ENCODE data around the gene ETS2. TPM values are rescaled to one million over a fixed set of nuclear protein-coding genes. Genes with fewer than 3 reads are reported as not detected.

ETS2 gene
- total RNA-seq, 1 experiment from 2014 or later: 127 TPM

- ChIA-PET CTCF (no interaction called here), POLR2A (ENCODE audit: unreplicated experiment) (no interaction called here)
- Histone ChIP-seq H3K9me2 (replicated peaks; ENCODE audit: low read length) (no peaks in the 10 kb centered on the region), H3K4me3 (ENCODE audit: low read length) (no peak overlapping the region), H3K79me2 (ENCODE audit: low read length) (no peaks in the 10 kb centered on the region), H3K4me2 (ENCODE audit: low read length) (peak overlapping the region; percentile 20; the same call in 1 of the 2 replicates), H3K4me1 (ENCODE audit: insufficient read depth, low read length) (peaks cover 32% of the 10 kb centered on the region), H3K9ac (ENCODE audit: low read length) (no peak overlapping the region), H3F3A (ENCODE audit: low read length, unreplicated experiment) (no peaks in the 10 kb centered on the region), H3K36me3 (ENCODE audit: low read depth, low read length) (no peaks in the 10 kb centered on the region), H4K20me1 (ENCODE audit: low read length) (no peaks in the 10 kb centered on the region), H3K27me3 (ENCODE audit: low read length) (no peaks in the 10 kb centered on the region), H2AFZ (ENCODE audit: low read length) (peak overlapping the region; percentile 61), H3K27ac (ENCODE audit: low read length) (no peak overlapping the region), H3K9me3 (ENCODE audit: low read length) (no peaks in the 10 kb centered on the region)
- no peak for TF ChIP-seq CTCF (conservative IDR thresholded peaks at IDR 0.05; ENCODE audit: low read depth, low read length)
- no peak for TF ChIP-seq EZH2phosphoT487 (IDR thresholded peaks at IDR 0.05; ENCODE audit: borderline replicate concordance, low read length)
- TF ChIP-seq EZH2 (IDR thresholded peaks at IDR 0.05; ENCODE audit: low read length, unreplicated experiment): no peak
- intact Hi-C loops (cut with micrococcal nuclease): no loop called here
- peak; percentile 35; the same call in 1 of the 2 replicates for ATAC-seq
- peak; percentile 49 for DNase-seq
- no TSS peak for BruUV-seq (replicated peaks)
Observed at GRCh38 chr21:38847556-38847955, 41.8 kb downstream of the ETS2 start.

GRCh38 chr21:38848187-38848609 lies 42.5 kb downstream of the ETS2 start:
- ATAC-seq: no peak
- no peaks in the 10 kb centered on the region for H3K36me3 ChIP-seq (ENCODE audit: low read depth, low read length)
- TF ChIP-seq EZH2phosphoT487 (IDR thresholded peaks at IDR 0.05; ENCODE audit: borderline replicate concordance, low read length) (no peak), CTCF (conservative IDR thresholded peaks at IDR 0.05; ENCODE audit: low read depth, low read length) (no peak), EZH2 (IDR thresholded peaks at IDR 0.05; ENCODE audit: low read length, unreplicated experiment) (no peak)
- no peak for DNase-seq
- H3K9me2 ChIP-seq (replicated peaks; ENCODE audit: low read length): no peaks in the 10 kb centered on the region
- no peaks in the 10 kb centered on the region for H4K20me1 ChIP-seq (ENCODE audit: low read length)
- H3K9ac ChIP-seq (ENCODE audit: low read length): no peak overlapping the region
- no peak overlapping the region for H3K27ac ChIP-seq (ENCODE audit: low read length)
- CTCF ChIA-PET: no interaction called here
- H2AFZ ChIP-seq (ENCODE audit: low read length): no peak overlapping the region
- no peaks in the 10 kb centered on the region for H3K79me2 ChIP-seq (ENCODE audit: low read length)
- intact Hi-C loops (cut with micrococcal nuclease): no loop called here
- H3K4me3 ChIP-seq (ENCODE audit: low read length): no peak overlapping the region
- POLR2A ChIA-PET (ENCODE audit: unreplicated experiment): no interaction called here
- H3K4me2 ChIP-seq (ENCODE audit: low read length): no peak overlapping the region
- peaks cover 38% of the 10 kb centered on the region for H3K4me1 ChIP-seq (ENCODE audit: insufficient read depth, low read length)
- BruUV-seq (replicated peaks): no TSS peak
- H3K27me3 ChIP-seq (ENCODE audit: low read length): no peaks in the 10 kb centered on the region
- no peaks in the 10 kb centered on the region for H3K9me3 ChIP-seq (ENCODE audit: low read length)
- H3F3A ChIP-seq (ENCODE audit: low read length, unreplicated experiment): no peaks in the 10 kb centered on the region

GRCh38 chr21:38849776-38850175 lies 44.0 kb downstream of the ETS2 start:
- no peaks in the 10 kb centered on the region for H3K36me3 ChIP-seq (ENCODE audit: low read depth, low read length)
- H3F3A ChIP-seq (ENCODE audit: low read length, unreplicated experiment): no peaks in the 10 kb centered on the region
- no peak overlapping the region for H3K27ac ChIP-seq (ENCODE audit: low read length)
- intact Hi-C loops (cut with micrococcal nuclease): no loop called here
- no peaks in the 10 kb centered on the region for H3K9me3 ChIP-seq (ENCODE audit: low read length)
- ChIA-PET CTCF (no interaction called here), POLR2A (ENCODE audit: unreplicated experiment) (no interaction called here)
- H3K4me3 ChIP-seq (ENCODE audit: low read length): no peak overlapping the region
- no peak overlapping the region for H2AFZ ChIP-seq (ENCODE audit: low read length)
- H3K9ac ChIP-seq (ENCODE audit: low read length): no peak overlapping the region
- H3K4me2 ChIP-seq (ENCODE audit: low read length): no peak overlapping the region
- TF ChIP-seq CTCF (conservative IDR thresholded peaks at IDR 0.05; ENCODE audit: low read depth, low read length) (no peak), EZH2 (IDR thresholded peaks at IDR 0.05; ENCODE audit: low read length, unreplicated experiment) (no peak), EZH2phosphoT487 (IDR thresholded peaks at IDR 0.05; ENCODE audit: borderline replicate concordance, low read length) (no peak)
- H3K79me2 ChIP-seq (ENCODE audit: low read length): no peaks in the 10 kb centered on the region
- H3K27me3 ChIP-seq (ENCODE audit: low read length): no peaks in the 10 kb centered on the region
- no peak for DNase-seq
- ATAC-seq: no peak
- BruUV-seq (replicated peaks): no TSS peak
- H3K9me2 ChIP-seq (replicated peaks; ENCODE audit: low read length): no peaks in the 10 kb centered on the region
- H3K4me1 ChIP-seq (ENCODE audit: insufficient read depth, low read length): peaks cover 41% of the 10 kb centered on the region
- no peaks in the 10 kb centered on the region for H4K20me1 ChIP-seq (ENCODE audit: low read length)
